Ishikawa (cell line): ENCODE measurements around the gene GFI1.

ENCODE experiments used
- CEBPB ChIP-seq: IDR thresholded peaks from 2 replicates; pipeline ENCODE4 v1.6.1; 2012
- CREB1 ChIP-seq: IDR thresholded peaks from 2 replicates; pipeline ENCODE4 v1.6.1; 2012; ENCODE audit warnings: low read depth
- EGR1 ChIP-seq: IDR thresholded peaks from 2 replicates; pipeline ENCODE4 v1.6.1; 2012
- EP300 ChIP-seq: IDR thresholded peaks from 2 replicates; pipeline ENCODE4 v1.6.1; 2012; ENCODE audit warnings: borderline replicate concordance
- FOXM1 ChIP-seq: IDR thresholded peaks from 2 replicates; pipeline ENCODE4 v1.6.1; 2012; ENCODE audit warnings: low read depth, borderline replicate concordance
- NFIC ChIP-seq: IDR thresholded peaks from 2 replicates; pipeline ENCODE4 v1.6.1; 2012
- RAD21 ChIP-seq: IDR thresholded peaks from 2 replicates; pipeline ENCODE4 v1.6.1; 2012; ENCODE audit warnings: low read depth
- TAF1 ChIP-seq: IDR thresholded peaks from 2 replicates; pipeline ENCODE4 v1.6.1; 2012; ENCODE audit warnings: low read depth, mild to moderate bottlenecking
- TCF12 ChIP-seq: IDR thresholded peaks from 2 replicates; pipeline ENCODE4 v1.6.1; 2012; ENCODE audit warnings: low read depth
- TEAD4 ChIP-seq: IDR thresholded peaks from 2 replicates; pipeline ENCODE4 v1.6.1; 2012
- YY1 ChIP-seq: IDR thresholded peaks from 2 replicates; pipeline ENCODE4 v1.6.1; 2012; ENCODE audit warnings: low read depth
- ZBTB7A ChIP-seq: IDR thresholded peaks from 2 replicates; pipeline ENCODE4 v1.6.1; 2012; ENCODE audit warnings: low read depth
- TF ChIP-seq, protein P1 (sequence below): IDR thresholded peaks from 2 replicates; pipeline ENCODE4 v1.6.1; 2012
- TF ChIP-seq, protein P2 (sequence below): IDR thresholded peaks from 2 replicates; pipeline ENCODE4 v1.6.1; 2012
- TF ChIP-seq, protein P3 (sequence below): IDR thresholded peaks from 2 replicates; pipeline ENCODE4 v1.6.1; 2012; ENCODE audit warnings: low read depth, mild to moderate bottlenecking

Gene GFI1

DNA sequence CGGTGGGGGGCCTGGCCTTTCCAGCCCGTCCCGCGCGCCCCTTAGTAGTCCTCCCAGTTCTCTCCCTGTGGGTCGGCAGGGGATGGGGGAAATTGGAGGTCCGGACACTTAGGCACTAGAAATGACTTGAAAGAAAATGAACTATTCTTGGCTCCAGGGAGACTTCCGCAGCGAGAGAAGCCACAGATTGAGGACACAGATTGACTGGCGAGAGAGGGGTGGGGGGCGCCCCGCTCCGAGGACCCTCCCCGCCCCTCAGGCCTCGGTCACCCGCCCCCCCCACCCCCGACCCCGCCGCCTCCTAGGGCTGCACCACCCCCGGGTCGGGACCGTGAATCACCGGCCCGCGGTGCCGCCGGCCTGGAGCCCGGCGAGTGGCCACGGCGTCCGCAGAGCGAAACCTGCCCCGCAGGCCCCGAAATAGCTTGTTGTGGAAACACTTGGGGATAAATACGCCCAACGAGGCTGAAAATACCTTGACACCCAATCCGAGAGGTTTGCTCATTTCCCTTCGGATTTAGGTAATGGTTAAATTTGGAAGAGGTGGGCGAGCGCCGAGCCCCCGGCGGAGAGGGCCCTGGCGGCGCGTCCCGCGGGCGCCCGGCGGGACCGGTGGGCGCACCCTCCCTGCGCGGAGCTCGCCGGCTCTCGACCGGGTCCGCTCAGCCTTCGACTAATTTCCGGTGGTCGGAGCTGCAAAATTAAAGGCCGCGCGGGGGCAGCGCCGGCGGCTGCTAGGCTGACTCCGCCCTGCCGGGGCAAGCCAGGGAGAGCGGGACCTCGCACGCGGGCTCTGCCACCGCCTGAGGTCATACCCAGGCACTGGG, at the start of gene GFI1:
GFI1 (minus strand) TSS at position 675 of the 827 bp plus-strand sequence. CDS start 3,438 bp downstream, outside the sequence.
- TF ChIP-seq CREB1, result no peak
- TF ChIP-seq ZBTB7A, result no peak
- TF ChIP-seq, protein P1, sequence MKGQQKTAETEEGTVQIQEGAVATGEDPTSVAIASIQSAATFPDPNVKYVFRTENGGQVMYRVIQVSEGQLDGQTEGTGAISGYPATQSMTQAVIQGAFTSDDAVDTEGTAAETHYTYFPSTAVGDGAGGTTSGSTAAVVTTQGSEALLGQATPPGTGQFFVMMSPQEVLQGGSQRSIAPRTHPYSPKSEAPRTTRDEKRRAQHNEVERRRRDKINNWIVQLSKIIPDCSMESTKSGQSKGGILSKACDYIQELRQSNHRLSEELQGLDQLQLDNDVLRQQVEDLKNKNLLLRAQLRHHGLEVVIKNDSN, result no peak
- no peak for TF ChIP-seq YY1
- TF ChIP-seq, protein P2, sequence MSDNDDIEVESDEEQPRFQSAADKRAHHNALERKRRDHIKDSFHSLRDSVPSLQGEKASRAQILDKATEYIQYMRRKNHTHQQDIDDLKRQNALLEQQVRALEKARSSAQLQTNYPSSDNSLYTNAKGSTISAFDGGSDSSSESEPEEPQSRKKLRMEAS, result no peak
- TF ChIP-seq, protein P3, sequence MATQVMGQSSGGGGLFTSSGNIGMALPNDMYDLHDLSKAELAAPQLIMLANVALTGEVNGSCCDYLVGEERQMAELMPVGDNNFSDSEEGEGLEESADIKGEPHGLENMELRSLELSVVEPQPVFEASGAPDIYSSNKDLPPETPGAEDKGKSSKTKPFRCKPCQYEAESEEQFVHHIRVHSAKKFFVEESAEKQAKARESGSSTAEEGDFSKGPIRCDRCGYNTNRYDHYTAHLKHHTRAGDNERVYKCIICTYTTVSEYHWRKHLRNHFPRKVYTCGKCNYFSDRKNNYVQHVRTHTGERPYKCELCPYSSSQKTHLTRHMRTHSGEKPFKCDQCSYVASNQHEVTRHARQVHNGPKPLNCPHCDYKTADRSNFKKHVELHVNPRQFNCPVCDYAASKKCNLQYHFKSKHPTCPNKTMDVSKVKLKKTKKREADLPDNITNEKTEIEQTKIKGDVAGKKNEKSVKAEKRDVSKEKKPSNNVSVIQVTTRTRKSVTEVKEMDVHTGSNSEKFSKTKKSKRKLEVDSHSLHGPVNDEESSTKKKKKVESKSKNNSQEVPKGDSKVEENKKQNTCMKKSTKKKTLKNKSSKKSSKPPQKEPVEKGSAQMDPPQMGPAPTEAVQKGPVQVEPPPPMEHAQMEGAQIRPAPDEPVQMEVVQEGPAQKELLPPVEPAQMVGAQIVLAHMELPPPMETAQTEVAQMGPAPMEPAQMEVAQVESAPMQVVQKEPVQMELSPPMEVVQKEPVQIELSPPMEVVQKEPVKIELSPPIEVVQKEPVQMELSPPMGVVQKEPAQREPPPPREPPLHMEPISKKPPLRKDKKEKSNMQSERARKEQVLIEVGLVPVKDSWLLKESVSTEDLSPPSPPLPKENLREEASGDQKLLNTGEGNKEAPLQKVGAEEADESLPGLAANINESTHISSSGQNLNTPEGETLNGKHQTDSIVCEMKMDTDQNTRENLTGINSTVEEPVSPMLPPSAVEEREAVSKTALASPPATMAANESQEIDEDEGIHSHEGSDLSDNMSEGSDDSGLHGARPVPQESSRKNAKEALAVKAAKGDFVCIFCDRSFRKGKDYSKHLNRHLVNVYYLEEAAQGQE, result no peak
- TF ChIP-seq RAD21, result no peak
- no peak for TF ChIP-seq CEBPB
- no peak for TF ChIP-seq EP300
- no peak for TF ChIP-seq EGR1
- no peak for TF ChIP-seq TCF12
- no peak for TF ChIP-seq FOXM1
- TF ChIP-seq NFIC, result no peak
- no peak for TF ChIP-seq TEAD4
- TF ChIP-seq TAF1, result no peak

DNA sequence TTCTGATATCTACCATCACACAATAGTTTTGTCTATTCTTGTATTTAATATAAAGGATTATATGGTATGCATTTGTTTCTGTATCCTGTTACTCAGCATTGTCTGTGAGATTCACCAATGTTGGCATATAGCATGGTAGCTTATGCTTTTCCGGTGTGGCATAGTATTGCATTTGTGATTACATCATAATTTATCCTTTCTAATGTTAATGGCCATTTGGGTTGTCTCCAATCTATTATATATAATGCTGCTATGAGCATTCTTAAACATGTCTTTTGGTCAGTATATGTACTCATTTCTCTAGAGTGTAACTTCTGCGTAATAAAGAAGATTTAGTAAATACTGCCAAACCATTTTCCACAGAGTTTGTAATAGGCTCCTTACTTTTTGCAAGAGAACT, 40.9 kb upstream of the GFI1 start:
- no peak for TF ChIP-seq CEBPB
- no peak for TF ChIP-seq YY1
- TF ChIP-seq, protein P3, result no peak
- no peak for TF ChIP-seq ZBTB7A

DNA sequence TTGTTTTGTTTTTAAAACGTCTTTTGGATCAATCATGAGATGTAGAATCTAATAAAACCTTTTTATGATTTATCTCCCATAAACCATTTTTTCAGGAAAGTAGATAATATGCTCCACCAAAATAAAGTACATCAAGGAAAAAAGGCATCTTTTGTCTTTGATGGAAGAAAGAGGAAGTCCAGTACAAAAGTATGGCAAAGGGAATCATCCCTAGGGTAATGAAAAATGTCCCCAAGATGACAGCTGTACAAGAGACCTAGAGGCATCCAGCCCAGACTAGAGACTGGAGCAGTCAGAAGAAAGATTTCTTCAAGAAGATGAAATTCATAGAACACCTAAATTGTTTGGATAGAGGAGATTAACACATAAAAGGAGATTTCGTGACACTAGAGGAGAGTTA, 32.3 kb upstream of the GFI1 start:
- TF ChIP-seq FOXM1, result no peak
- no peak for TF ChIP-seq EP300
- TF ChIP-seq CEBPB, result no peak
- TF ChIP-seq NFIC, result no peak
- no peak for TF ChIP-seq RAD21
- TF ChIP-seq, protein P1, result no peak
- TF ChIP-seq, protein P2, result no peak
- no peak for TF ChIP-seq ZBTB7A
- TF ChIP-seq TCF12, result no peak
- TF ChIP-seq YY1, result no peak
- no peak for TF ChIP-seq TEAD4
- TF ChIP-seq, protein P3, result no peak
- no peak for TF ChIP-seq EGR1
- TF ChIP-seq CREB1, result no peak
- TF ChIP-seq TAF1, result no peak

DNA sequence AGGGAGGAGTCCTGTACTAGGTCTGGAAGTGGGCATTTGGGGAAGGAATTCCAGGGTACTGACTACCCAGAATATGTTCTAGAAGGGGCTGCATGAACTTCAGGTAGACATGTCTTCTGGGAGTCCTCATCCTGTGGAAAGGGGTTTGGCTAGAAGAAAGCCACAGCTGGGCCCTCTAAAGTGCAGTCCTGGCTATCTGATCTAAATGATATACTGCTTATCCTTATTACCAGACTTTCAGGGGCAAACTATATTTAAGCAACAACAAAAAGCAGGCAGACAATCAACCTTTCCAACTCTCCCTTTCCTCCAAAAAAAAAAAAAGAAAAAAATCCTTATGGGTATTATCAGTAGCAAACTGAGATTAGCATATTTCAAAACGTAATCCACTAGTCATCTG, 29.8 kb upstream of the GFI1 start:
- TF ChIP-seq RAD21 (no peak), TEAD4 (no peak), EP300 (no peak), YY1 (no peak), EGR1 (no peak), TCF12 (no peak), TAF1 (no peak), FOXM1 (no peak), CREB1 (no peak), CEBPB (no peak), ZBTB7A (no peak), NFIC (no peak)
- TF ChIP-seq, protein P1, result no peak
- TF ChIP-seq, protein P2, result no peak
- TF ChIP-seq, protein P3, result no peak
